ENCODE results near the gene CXCL14.

The CXCL14 gene

GRCh38 chr5:135596157-135596763, 17.5 kb upstream of the CXCL14 start:
- FAIRE-seq = no peak

DNA sequence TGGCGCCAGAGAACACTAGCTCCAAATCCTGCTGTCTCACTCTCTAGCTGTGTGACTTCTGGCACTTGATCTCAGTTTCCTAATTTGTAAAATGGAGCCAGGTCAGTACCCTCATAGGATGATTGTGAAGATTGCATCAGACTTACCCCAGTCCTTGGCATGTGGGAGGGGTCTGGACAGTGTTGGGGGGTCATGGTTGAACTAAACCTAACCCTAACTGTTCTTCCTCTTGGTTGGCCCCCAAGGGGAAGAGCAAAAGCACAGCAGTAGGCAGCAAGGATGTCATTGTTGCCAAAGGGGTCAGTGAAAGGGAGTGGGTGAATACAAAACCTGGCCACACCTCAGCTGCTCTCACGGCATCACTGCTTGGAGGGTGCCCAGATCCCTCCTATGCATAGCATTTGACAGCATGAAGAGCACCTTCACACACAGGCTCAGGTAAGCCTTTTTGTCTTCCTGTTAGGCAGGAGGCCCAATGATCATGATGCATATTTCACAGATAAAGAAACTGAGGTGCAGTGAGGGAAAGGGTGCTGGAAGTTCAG, 15.7 kb upstream of the CXCL14 start:
- FAIRE-seq = no peak

- FAIRE-seq = no peak
Observed at GRCh38 chr5:135593886-135594285, 15.1 kb upstream of the CXCL14 start.

- FAIRE-seq = no peak
Observed at GRCh38 chr5:135593141-135593540, 14.3 kb upstream of the CXCL14 start.

DNA sequence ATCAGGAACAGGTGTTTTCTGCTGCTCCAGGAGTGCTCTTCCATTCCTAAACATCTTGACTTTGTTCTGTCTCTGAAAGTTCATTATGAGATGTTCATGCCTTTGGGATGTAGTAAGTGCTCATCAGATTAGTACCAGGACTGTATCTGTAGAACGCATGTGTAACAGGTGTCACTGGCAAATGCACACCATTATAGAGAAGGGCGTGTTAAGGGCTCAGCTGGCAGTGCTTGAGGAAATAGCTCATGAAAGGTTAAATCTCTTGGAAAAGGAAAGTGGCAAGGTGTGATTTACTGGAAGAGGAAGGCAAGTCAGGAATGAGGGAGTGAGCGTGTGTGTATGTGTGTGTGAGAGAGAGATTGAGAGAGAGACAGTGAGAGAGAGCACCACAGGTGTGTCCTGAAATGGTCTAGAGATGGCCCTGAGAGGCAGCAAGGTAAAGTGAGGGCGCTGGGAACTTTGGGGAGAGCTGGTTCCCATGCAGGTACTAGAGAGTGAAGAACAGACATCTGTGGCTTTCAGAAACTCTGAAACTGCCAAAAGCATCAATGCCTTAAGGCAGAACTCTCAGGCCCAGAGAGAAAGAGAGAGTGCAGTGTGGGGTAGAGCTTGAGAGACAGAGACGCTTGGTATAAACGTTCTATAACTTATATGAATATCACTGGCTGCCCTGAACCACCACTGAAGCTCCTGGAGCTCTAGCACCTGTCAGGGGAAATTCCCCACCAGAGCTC, 13.7 kb upstream of the CXCL14 start:
- no peak for FAIRE-seq

GRCh38 chr5:135591277-135591676, 12.5 kb upstream of the CXCL14 start:
- FAIRE-seq = no peak

- no peak for FAIRE-seq
Observed at GRCh38 chr5:135589152-135589551, 10.4 kb upstream of the CXCL14 start.

- no peak for FAIRE-seq
Observed at GRCh38 chr5:135587721-135588663, 9.2 kb upstream of the CXCL14 start.

DNA sequence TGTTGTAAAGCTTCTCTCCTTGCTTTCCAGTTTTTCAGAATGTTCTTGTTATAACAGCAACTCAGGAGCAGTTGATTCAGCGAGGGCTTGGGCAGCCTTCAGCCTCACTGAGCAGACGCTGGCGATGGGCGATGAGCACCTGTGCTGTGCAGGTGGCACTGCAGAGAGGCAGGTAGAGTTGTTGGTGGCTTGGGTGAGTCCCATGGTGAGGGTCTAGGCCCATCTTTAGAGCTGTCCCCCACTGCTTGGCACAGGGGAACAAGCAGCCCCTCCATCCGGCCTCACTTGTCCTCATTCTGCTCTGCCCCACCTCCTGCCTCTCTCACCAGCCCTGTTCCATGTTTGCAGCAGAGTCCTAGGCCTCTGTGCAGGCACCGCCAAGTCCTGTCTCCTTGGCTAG, 6.1 kb upstream of the CXCL14 start:
- no peak for FAIRE-seq

- no peak for FAIRE-seq
Observed at GRCh38 chr5:135584276-135584675, 5.5 kb upstream of the CXCL14 start.

- no peak for FAIRE-seq
Observed at GRCh38 chr5:135582099-135582781, 3.4 kb upstream of the CXCL14 start.

DNA sequence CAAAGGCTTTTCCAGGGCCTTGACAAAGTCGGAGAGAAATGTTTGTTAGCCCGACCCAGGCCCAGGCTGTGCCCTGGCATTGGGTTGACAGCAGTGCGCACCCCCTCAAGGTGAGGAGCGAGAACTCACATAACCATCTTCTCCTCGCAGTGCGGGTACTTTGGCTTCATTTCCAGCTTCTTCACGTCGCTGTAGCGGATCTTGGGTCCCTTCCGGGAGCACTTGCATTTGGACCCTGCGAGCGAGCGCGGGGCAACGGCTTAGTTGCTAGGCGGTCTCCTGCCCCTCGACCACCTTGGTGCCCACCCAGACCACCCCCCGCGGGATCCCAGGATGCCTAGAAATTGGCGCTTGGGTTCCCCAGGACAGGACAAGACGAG, 496 bp downstream of the CXCL14 start:
- FAIRE-seq = no peak

GRCh38 chr5:135577421-135577820, 1.4 kb downstream of the CXCL14 start:
- FAIRE-seq = no peak

DNA sequence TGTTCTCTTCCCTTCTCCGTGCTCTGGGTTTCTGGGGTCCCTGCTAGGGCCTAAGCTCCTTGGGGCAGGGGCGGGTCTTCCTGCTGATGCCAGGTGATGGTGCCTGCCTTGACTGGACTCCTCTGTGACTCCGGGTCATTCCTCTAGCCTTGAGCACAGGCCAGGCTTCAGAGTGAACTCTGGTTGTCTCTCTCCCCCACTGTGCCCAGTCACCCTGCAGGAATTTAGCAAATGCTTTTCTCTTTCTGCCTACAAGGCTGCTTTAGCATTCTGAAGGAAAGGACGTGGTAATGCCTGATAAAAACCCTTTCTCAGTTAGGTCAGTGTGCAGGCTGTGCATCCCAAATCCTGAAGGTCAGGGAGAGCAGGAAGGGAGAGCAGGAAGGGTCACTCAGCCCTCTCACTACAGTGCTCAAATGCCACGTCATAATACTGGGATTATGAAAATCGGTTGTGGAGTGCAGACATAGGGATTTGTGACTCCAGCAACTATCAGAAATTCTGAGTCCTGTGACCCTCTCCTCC, 2.7 kb downstream of the CXCL14 start:
- FAIRE-seq = no peak

DNA sequence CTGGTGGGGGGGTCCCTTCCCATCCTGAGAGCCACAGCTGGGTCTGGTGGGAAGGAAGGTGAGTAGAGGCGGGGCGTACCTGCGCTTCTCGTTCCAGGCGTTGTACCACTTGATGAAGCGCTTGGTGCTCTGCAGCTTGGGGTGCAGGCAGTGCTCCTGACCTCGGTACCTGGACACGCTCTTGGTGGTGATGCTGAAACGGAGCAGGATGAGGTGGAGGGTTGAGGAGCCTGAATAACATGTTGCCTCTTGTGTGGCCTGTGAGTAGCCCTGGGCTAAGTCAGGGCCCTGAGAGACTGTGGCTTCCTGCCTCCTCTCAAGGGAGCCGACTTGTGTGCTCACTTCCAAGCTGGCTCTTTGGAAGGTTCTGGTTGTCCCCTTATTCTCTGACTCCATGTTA, 4.3 kb downstream of the CXCL14 start:
- FAIRE-seq = no peak

- FAIRE-seq = no peak
Observed at GRCh38 chr5:135571902-135572301, 6.9 kb downstream of the CXCL14 start.

- FAIRE-seq = no peak
Observed at GRCh38 chr5:135571066-135571609, 7.7 kb downstream of the CXCL14 start.

DNA sequence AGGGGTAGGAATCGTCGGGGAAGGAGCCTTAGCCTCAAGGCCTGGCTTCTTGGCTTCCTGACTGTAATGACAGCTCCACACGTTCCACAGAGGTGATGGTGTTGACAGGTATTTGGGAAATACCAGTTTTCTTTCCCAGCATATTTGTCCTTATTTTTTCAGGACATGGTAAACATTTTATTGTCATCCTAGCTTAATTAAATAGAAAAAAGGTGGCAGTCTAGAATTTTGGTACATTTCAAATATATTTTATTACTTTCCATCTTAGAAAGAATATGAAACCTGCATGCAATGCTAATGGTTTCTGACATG, 8.4 kb downstream of the CXCL14 start:
- FAIRE-seq = no peak

DNA sequence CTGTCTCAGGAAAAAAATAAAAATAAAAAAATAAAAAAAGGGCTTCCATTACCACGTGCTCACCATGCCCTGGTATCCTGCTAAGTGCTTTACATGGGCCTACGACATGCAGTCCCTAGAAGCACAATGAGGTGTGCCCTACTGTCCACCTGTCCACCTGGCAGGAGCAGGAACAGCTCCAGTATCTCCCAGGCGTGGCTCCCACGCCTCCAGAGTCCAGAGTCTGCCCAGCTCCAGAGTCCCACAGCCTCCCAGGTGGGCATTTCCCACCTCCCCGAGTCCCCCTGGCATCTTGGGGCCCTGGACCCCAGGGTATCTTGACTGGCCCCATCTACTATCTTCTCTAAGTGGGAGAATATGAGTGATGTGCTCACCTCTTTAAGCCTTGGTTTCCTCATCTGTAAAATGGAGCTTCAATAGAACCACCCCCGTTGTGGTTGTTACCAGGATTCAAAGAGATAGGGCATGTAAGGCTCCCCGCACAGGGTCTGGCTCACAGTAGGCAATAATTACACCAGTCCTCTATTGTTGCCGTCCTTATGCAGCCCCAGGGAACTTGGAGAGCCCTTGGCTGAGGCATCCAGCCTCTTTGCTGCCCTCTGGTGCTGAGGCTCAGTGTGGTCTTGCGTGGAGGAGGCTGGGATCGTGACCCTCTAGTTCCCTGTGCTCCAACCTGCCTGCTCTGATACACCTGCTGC, 8.9 kb downstream of the CXCL14 start:
- FAIRE-seq = no peak

GRCh38 chr5:135568923-135569360, 9.8 kb downstream of the CXCL14 start:
- no peak for FAIRE-seq

- no peak for FAIRE-seq
Observed at GRCh38 chr5:135568246-135568645, 10.5 kb downstream of the CXCL14 start.

DNA sequence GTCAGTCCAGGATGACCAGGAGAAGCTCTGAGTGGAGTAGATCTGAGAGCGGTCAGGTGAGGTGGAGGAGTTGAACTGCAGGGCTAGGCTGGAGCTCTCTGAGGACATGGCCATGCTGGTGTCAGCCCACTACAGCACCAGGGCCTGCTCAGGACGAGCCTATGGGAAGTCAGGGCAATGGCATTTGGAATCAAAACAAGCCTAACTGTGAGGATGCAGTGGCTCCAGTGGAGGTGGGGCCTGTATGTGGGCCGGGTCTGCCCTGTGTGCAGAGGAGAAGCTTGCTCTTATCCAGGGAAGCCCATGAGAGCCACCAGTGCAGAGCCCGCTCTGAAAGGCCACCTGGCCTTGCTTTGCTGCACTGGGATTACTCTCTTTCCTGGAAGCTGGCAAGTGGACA, 11.1 kb downstream of the CXCL14 start:
- FAIRE-seq = no peak

All from TTC549 (cell line).